Measurements from ENCODE around the gene TFE3.
"Not testable (repeated sequence)": the region's sequence is repeated elsewhere in the genome, so short reads cannot be mapped to it uniquely, and the experiment has no call there.

TFE3 gene

GRCh38 chrX:48999030-48999429, 44.1 kb downstream of the TFE3 start:
- no peak for DNase-seq

- no peak for DNase-seq
Observed at GRCh38 chrX:48998391-48998790, 44.8 kb downstream of the TFE3 start.

GRCh38 chrX:48997865-48998264, 45.3 kb downstream of the TFE3 start:
- DNase-seq = no peak

GRCh38 chrX:48997455-48997854, 45.7 kb downstream of the TFE3 start:
- DNase-seq = no peak

- no peak for DNase-seq
Observed at GRCh38 chrX:48996969-48997368, 46.2 kb downstream of the TFE3 start.

GRCh38 chrX:48992341-48992740, 50.8 kb downstream of the TFE3 start:
- no peak for DNase-seq

GRCh38 chrX:48989483-48989882, 53.7 kb downstream of the TFE3 start:
- no peak for DNase-seq

GRCh38 chrX:48983896-48984295, 59.3 kb downstream of the TFE3 start:
- no peak for DNase-seq

GRCh38 chrX:48983081-48983480, 60.1 kb downstream of the TFE3 start:
- DNase-seq = no peak

- DNase-seq = no peak
Observed at GRCh38 chrX:48981178-48981577, 62.0 kb downstream of the TFE3 start.

GRCh38 chrX:48980341-48980740, 62.8 kb downstream of the TFE3 start:
- DNase-seq = not testable (repeated sequence)
